NCI-H1092 treated with DMSO at 0.1 percent for 48 hours (cell line): ENCODE results near the gene ROBO1.
"Not testable (repeated sequence)": the region's sequence is repeated elsewhere in the genome, so short reads cannot be mapped to it uniquely, and the experiment has no call there.

Experiments used
- DNase-seq: peaks from one replicate; lab custom pipeline; 2025; lab: John Stamatoyannopoulos, UW

Gene ROBO1

DNA sequence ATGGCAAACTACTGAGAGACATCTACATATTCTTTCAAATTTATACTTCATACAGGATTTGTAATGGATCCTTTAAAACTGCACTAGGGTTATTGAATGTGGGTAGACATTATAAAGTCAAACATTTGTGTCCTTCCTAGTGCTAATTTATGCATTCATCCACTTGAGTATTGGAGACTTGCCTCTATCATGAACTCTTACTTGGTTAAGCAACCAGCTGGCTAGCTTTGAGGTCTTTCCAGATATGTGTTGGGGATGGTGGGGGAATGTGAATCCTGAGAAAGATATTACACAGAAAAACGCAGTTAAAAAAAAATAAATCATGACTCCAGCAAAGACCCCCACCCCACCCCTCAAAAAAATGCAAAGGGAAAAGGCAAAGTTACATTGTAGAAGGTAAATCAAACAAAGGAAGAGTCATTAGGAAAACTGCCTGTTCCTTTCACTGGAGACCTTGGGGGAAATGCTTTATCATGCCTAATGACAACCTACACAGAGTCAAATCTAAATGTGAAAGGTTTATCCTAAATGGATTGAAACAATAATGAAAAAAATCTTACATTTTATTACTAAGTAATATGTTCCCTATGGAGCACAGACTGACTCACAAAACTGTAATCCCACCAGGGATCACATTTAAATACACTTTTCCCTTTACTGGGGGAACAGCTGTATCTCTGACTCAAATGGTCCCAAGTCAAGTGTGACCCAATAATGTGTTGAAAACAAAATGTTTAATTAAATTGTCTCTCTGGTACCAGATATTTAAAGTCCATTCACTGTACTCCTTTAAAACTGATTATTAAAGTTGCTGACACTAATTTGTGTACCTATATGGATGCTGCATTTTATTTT is 522.3 kb downstream of the ROBO1 start:
- no peak for DNase-seq

DNA sequence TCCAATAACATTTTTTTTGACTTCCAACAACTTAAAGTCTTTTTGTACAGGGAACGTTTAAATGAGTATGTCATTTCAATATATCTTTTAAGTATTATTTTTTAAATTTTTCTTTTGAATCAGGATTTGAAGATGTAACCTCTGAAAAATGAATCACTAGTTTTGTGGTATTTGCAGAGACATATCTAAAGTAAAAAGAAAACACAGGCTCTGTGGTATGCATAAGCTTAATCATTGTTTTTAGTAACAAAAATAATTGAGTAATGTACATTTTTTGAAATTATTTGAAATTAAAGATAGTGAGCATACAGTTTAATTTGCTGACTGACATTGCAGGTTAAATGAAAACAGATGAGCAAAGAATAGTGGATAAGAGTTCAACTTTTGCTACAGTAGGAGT is 531.3 kb downstream of the ROBO1 start:
- DNase-seq = no peak

DNA sequence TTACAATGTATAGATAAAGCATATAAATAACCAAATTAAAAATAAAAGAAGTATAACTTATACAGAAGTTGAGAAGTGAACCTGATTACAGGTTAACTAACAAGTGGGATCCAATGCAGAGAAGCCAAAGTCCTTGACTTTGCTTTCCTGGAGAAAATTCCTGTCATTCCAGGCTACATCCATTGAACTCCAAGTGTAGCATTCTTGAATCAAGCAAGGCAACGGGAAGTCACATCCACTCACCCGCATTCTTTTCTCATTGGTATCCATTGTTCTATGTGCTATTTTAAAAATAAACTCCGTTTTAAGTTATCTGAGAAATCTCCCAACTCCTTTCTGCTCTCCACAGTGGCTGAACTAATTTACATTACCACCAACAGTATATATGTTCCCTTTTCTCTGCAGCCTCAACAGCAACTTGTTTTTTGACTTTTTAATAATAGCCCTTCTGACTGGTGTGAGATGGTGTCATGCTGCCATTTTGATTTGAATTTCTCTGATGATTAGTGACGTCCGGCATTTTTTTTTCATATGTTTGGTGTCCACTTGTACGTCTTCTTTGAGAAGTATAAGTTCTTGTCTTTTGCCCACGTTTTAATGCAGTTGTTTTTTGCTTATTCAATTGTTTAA is 534.3 kb downstream of the ROBO1 start:
- DNase-seq = no peak

DNA sequence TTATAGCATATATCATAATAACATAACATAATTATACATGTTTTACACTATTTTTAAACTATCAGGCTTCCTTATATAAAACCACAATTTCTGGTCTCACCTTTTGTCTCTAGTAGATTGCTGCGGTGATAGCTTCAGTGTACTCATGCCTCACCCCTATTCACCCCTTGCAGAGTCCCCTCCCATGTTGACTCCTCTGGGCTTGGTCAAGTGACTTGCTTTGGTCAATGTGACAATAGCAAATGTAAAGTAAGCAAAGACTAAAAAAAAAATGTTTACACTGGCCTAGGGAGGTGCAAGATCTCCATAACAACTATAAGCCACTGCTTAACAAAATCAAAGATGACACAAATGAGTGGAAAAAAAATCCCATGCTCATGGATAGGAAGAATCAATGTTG is 537.5 kb downstream of the ROBO1 start:
- no peak for DNase-seq

DNA sequence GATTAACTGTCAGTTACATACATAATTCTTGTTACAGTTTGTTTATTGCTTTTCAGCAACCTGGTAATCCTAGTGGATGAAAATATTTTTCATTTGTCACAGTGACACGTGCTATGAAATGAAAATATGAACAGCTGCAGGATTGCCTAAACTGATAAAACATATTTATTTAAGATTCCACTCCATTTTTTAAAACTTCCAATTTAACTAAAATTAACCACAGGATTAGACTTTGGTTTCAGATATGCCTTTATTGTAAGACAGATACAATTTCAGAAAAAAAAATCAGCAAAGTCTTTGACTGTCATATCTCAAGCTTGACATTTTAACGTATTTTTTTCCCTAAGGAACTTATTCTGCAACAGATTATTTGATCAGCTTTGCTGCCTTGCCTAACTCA is 550.7 kb downstream of the ROBO1 start:
- no peak for DNase-seq

DNA sequence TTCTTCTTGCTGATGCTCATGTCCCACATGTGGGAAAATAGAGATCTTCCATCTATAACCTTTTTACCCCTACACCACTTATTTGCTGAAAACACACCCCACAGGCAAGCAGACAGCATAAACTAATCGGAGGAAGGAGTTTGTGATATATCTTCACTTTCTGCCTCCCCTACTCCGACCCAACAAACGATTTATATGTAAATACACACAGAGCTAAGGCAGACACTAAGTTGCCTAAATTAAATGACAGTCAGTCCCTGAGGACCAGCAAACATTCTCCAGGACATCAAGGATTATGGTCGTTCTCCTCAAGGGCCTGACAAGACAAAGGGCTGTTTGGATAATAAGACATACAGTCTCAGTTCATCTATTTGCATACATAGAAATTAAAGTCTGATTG is 552.5 kb downstream of the ROBO1 start:
- DNase-seq = no peak

DNA sequence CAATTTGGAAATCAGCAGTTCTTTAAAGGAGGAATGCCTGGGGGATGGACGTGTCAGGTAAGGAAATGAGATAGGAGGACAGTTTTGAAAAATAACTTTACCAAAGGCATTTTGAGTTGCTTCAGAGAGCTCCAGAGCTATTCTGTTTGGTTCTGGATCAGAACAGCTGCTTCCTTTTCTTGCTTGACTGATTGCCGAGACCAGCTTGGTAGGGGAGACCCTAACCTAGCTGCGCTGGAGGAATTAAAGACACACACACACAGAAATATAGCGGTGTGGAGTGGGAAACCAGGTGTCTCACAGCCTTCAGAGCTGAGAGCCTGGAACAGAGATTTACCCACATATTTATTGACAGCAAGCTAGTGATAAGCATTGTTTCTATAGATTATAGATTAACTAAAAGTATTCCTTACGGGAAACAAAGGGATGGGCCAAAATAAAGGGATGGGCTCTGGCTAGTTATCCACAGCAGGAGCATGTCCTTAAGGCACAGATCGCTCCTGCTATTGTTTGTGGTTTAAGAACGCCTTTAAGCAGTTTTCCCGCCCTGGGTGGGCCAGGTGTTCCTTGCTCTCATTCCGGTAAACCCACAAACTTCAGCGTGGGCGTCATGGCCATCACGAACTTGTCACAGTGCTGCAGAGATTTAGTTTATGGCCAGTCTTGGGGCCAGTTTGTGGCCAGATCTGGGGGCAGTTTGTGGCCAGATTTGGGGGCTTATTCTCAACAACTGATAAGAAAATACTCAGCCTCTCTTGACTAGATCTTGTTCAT is 556.0 kb downstream of the ROBO1 start:
- no peak for DNase-seq

DNA sequence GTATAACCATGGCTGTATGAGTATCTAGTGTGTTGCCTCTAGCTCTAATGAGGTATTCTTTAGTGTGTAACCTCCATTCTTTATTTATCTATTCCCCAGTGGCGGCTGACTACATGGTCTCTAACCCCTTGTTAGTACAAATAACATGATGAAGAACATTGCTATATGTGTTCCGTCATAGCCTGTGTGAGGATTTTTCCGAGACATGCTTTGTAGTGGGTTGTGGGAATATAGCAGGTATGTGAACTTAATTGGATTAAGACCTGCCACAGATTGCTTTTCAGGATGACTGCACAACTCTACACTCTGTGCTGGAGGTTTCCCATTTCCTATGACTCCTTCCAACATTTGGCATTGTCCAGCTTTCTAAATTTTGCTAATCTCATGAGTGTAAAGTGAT is 563.4 kb downstream of the ROBO1 start:
- DNase-seq = no peak

DNA sequence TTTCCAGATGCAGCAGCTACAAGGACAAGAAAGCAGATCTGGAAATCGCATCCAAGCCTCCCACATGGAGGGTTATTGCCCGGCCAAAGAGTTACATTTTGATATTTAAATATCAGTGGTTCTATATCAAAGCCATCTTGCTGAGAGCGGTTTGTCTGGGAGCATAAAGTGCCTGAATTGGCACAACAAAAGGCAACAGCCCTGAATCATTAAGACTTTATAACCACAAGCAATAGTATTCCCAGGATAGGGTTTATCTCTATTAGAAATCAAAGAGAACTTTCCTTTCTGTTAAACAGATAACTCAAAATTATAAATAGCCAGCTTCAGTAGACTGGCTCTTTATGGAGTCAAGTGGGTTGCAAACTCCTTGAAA is 564.7 kb downstream of the ROBO1 start:
- DNase-seq = no peak

DNA sequence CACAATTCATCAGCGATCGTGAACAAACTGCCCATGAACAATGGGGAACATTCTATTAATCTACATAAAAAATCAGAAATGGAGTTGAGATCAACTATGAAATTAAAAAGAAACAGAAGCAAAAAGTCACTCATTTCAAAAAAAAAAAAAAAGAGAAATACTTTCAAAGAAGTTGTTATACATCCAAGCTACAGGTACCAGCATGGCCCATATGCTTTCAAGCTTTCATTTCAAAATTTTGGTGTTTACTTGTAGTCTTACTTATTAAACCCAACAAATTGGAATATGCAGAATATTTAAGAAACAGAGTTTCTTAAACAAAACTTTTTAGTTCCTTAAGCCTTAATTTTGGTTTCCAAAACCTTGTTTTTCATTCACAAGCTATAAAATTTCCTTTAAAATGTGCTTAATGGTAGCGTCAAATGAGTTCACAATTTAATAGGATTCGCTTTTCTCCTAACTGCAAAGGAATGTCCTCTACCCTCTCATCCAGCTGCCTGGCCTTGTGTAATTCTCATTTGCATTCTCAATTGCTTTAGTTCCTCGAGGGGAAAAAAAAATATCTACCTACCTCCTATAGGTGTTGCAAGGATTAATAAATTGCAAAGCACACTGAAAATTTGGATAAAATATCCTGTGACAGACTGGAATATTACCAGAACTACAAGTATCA is 565.2 kb downstream of the ROBO1 start:
- no peak for DNase-seq

DNA sequence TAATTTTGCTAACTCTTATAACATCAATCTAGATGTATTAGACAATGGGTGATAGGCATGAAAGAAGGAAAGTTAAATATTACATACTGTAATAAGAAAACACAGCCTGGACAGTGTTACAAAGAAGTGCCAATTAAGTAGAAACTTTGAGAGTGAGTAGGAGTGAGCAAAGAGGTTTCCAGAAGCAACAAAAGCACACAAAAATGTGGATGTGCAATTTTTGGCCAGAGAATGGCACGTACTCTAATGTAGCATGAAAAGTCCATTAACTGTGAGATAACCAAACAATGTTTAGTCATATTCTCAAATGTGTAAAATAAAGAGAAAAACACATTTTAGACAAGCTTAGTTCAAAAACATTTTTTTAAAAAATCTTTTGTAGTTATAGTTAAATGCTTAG is 567.3 kb downstream of the ROBO1 start:
- no peak for DNase-seq

DNA sequence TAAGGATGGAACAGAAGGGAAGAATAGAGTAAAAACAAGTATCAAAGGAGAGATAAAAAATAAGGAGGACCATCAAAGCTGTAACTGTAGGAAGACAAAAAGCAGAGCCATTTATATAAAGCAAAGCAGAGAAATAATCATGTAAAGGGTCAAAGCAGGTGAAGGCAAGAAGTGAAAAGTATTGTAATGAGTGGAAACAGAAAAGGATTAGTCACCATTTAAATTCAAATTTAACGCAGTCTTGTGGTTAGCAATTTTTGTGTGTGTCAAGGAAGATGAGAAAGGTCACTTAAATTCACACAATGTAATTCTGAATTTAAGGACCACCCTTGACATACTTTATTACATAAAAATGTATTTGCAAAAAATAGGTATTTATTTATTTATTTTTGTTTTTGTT is 567.8 kb downstream of the ROBO1 start:
- DNase-seq = no peak

DNA sequence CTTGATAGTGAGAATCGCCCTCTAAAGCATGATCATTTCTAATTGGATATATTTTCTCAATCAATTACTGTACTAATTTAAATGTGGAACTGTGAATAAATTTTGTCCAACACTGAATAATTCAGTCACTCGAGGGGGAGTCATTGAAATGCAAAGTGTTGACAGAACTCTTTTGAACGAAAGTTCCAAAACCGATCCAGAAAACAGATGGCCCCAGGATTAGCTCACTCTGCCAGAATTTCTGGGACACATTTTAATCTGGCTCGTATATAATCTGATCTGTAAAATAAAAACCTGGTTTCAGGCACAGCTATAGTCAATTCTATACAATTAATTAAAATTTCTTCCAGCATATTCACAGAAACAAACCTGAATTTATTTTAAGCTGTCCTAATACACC is 580.4 kb downstream of the ROBO1 start:
- DNase-seq = no peak

DNA sequence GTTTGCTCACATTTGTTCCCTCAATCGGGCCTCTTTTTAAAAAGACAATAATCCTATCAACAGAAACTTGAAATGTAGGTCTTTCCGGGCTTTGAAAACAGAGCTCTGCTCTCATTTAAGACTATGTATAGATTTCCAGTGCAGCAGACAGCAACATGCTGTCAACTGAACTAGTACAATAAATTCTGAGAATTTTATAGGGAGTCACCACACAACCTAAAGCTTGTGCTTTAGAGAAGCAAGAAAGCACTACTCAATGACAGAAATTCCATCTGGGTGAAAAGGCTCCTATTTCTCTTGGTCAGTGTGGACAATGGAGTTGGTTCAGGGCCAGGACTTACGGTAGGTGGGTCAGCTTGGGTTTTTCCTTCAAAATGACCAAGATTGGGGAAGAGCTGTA is 583.5 kb downstream of the ROBO1 start:
- DNase-seq = no peak

DNA sequence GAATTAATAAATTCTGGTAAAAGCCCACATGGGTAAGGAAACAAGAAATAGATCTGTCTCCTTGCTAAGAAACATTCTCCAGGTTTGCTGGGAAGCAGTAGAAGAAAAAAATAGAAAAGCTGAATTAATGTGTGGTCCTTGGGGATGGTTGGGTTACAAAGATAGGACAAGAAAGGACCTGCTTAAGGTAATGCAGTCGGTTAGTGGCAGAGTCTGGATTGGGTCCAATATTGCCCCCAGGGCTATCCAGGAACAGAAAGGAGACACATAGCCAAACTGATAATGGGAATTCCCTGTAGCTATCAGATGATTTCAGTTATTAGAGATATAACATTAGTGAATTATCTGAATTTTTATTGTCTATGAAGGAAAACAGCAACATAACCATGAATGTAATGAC is 584.3 kb downstream of the ROBO1 start:
- no peak for DNase-seq

DNA sequence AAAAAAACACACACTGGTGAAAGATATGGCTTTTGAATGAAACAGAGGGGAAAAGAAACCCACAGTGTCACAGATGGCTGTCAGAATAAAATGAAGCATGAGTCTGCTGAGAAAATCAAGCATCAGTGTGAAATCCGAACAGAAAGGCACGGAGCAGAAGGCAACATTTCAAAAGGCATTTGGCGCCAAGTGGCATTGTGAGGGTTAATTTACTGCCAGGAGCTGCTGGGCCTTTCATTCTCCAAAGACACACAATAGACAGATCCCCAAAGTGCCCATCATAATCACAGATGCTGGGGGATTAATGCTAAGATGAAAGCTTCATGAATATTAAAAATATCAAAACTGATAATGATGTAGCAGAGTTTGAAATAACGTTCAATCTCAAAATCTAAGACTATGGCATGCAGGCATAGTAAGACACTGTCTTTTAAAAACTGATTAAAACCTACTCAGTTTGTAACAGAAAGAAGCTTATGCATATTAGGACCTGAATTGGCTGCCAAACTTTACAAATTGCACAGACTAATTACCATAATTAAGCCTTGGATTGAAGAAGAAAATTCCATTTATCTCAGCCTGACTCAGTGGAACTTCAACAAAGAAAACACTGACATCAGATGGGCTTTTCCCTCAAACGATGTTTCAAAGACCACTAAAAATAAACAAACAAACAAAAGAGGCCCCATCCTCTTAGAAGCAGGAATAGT is 589.2 kb downstream of the ROBO1 start:
- no peak for DNase-seq

DNA sequence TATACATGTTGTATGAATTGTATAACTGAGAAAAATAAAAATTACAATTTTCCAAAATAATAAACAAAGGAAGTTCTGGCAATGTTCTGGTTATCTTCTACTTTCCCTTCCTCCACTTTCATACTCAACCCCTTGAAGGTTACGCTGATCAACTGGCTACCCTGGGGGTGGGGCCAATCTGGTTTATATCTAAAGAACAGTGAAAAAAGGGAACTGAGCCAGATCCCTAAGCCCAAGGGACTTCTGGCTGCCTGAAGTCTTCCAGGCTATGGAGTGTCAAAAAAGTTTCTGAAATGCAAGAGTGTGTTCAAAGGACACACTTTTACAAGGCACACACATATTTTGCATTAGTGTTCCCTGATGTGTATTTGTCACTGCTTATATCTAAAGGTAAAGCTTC is 591.9 kb downstream of the ROBO1 start:
- no peak for DNase-seq

DNA sequence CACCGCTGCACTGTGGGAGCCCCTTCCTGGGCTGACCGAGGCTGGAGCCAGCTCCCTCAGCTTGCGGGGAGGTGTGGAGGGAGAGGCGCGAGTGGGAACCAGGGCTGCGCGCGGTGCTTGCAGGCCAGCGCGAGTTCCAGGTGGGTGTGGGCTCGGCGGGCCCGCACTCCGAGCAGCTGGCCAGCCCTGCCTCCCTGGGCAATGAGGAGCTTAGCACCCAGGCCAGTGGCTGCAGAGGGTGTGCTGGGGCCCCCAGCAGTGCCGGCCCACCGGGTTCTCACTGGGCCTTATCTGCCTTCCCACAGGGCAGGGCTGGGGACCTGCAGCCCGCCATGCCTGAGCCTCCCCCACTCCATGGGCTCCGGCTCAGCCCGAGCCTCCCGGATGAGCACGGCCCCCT is 594.5 kb downstream of the ROBO1 start:
- not testable (repeated sequence) for DNase-seq

DNA sequence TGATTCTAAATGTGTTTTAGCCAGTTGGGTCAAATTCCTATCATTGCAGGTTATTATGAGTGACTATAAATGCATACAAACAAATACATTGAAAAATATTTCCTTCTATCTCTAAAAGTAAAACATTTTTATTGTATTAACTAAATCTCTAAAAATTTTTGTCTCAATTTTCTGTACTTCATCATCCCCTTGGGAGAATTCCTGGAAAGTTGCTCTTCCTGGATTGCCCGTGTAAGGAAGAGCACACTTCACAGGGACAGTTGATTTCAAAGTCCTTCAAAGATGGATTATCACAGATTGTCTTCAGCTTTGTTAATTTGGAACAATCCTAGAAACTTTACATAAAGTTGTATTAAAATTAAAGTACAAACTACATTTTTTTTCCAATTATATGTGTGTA is 595.6 kb downstream of the ROBO1 start:
- DNase-seq = no peak

DNA sequence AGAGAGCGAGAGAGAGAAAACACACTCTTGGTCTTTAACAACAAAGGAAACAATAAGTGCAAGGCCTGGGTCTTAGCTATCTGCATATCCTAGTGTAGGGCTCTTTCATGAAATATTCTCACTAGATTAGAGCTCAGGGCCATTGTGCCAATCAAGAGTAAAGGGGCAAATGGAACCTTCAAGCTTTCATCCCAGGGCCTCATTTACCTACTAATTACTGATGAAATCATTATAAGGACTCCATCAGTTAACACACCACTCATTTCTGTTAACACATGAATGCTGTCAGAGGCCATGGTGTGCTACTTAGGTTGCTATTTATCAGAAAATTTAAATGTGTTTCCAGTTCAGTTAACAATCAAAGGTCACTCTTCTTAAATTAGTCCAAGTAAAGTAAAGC is 597.8 kb downstream of the ROBO1 start:
- no peak for DNase-seq

DNA sequence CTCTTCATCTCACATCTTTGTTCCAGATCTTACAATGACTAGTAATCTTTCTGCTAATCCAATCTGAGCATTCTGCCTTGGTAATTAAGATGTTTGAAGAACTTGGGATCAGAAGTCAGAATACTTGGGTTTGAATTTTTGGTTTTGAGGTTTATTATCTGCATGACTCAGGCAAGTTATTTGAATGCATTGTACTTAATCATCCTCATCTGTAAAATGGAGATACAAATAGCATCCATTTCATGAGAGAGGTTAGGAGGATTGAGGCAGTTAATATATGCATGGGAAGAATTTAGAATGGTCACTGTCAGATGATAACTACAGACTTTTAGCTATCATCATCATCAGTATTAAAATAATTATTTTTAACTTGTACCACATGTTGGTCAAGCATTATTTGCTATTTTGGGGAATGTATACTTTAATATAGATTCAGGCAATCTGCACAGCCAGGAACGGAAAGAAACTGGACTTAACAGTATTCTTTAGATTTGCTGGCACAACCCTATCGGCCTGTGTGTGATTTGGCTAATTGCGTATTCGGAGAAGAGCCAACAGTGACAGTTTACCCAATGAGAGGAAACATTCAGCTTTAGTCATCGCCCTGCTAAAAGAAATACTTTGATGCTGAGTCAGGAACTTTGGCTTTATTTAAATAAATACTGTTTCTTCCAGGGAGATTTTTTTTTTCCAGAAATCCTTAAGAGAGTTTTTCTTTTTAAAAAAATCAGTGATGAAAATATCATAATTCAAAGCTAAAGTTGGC is 600.0 kb downstream of the ROBO1 start:
- DNase-seq = no peak
